Fibroblast of lung (primary cell): ENCODE results near the gene ACBD4. TPM values are rescaled to one million over a fixed set of nuclear protein-coding genes. Genes with fewer than 3 reads are reported as not detected.

ENCODE experiments used
- DNase-seq, 2 donors: peaks; one replicate each; pipeline versions ENCODE4 v3.0.0 to v3.0.0-alpha.2; 2010; ENCODE audit warnings: low read depth in 2 of 2
- H2AFZ ChIP-seq: 2 replicates; pipeline ENCODE4 v1.5.1; 2012; ENCODE audit warnings: low read length, control low read depth, inconsistent platforms
- H3K27ac ChIP-seq: 2 replicates; pipeline ENCODE4 v1.5.1; 2011; ENCODE audit warnings: low read length, control low read depth; ENCODE audit not compliant: insufficient read depth
- H3K27me3 ChIP-seq: 2 replicates; pipeline ENCODE4 v1.5.1; 2011; ENCODE audit warnings: mild to moderate bottlenecking, low read length; ENCODE audit not compliant: control insufficient read depth, insufficient read depth
- H3K36me3 ChIP-seq: 2 replicates; pipeline ENCODE4 v1.5.1; 2011; ENCODE audit warnings: low read length; ENCODE audit not compliant: control insufficient read depth, insufficient read depth
- H3K4me1 ChIP-seq: 2 replicates; pipeline ENCODE4 v1.5.1; 2011; ENCODE audit warnings: low read length; ENCODE audit not compliant: control insufficient read depth, insufficient read depth; ENCODE audit errors: extremely low read depth
- H3K4me2 ChIP-seq: 2 replicates; pipeline ENCODE4 v1.5.1; 2011; ENCODE audit warnings: low read length, control low read depth; ENCODE audit not compliant: insufficient read depth; ENCODE audit errors: extremely low read depth
- H3K4me3 ChIP-seq, 4 experiments: fragments of 200-600 bp in 1 of 4; sonication (generic) in 1 of 4; replicated peaks in 1 of 4; 2 replicates each; pipeline ENCODE4 v1.5.1; 2011 to 2016; ENCODE audit warnings: low read length in 4 of 4, low read depth in 3 of 4, mild to moderate bottlenecking in 3 of 4, control low read depth in 2 of 4, inconsistent platforms in 1 of 4, mixed read lengths in 1 of 4; ENCODE audit not compliant: insufficient read depth in 1 of 4; ENCODE audit errors: control extremely low read depth in 1 of 4
- H3K79me2 ChIP-seq: 2 replicates; pipeline ENCODE4 v1.5.1; 2012; ENCODE audit warnings: mild to moderate bottlenecking, low read length, inconsistent platforms; ENCODE audit not compliant: control insufficient read depth, insufficient read depth
- H3K9ac ChIP-seq: 2 replicates; pipeline ENCODE4 v1.5.1; 2011; ENCODE audit warnings: mild to moderate bottlenecking, low read length, control low read depth; ENCODE audit not compliant: insufficient read depth
- H3K9me3 ChIP-seq: 2 replicates; pipeline ENCODE4 v1.5.1; 2012; ENCODE audit warnings: low read depth, low read length; ENCODE audit not compliant: control insufficient read depth, insufficient read depth
- H4K20me1 ChIP-seq: 2 replicates; pipeline ENCODE4 v1.5.1; 2011; ENCODE audit warnings: low read length; ENCODE audit not compliant: control insufficient read depth, insufficient read depth; ENCODE audit errors: extremely low read depth
- EZH2 ChIP-seq: IDR thresholded peaks from 2 replicates; pipeline ENCODE4 v1.5.1; 2012; ENCODE audit warnings: low read length, control low read depth, mild to moderate bottlenecking; ENCODE audit errors: missing control alignments
- polyA plus RNA-seq, 2 donors: library from polyadenylated mRNA; depleted of rRNA in 1 of 2; stranded (reverse) in 1 of 2; unstranded in 1 of 2; fragments of >200 nt; gene quantifications; 2 replicates each; pipeline ENCODE4 v1.2.1, GENCODE V29; 2011 to 2012; ENCODE audit warnings: missing spikeins in 1 of 2
- total RNA-seq: library from RNA; depleted of rRNA; stranded (reverse); fragments of >200 nt; gene quantifications from 2 replicates; pipeline ENCODE4 v1.2.1, GENCODE V29; 2014
- TF ChIP-seq, protein P1 (sequence below), 2 donors: IDR thresholded peaks in 1 of 2; conservative IDR thresholded peaks in 1 of 2; 1 replicate in 1 of 2; 2 replicates in 1 of 2; pipeline ENCODE4 v1.5.1; 2011 to 2012; ENCODE audit warnings: low read length in 2 of 2, control low read depth in 1 of 2, inconsistent platforms in 1 of 2, low read depth in 1 of 2, mild to moderate bottlenecking in 1 of 2

Gene ACBD4
- total and polyA plus RNA-seq, 2 donors (not counting 1 experiment from before 2014, with no cell fraction given) = 3.4 to 18.0 TPM

GRCh38 chr17:45128331-45128730, 7.2 kb upstream of the ACBD4 start:
- Histone ChIP-seq H3K9ac (no peak overlapping the region), H3K4me1 (peaks cover 33% of the 10 kb centered on the region), H2AFZ (no peak overlapping the region), H4K20me1 (no peaks in the 10 kb centered on the region), H3K27me3 (no peaks in the 10 kb centered on the region), H3K79me2 (peaks cover 28% of the 10 kb centered on the region), H3K4me3 (no peak overlapping the region), H3K4me2 (peak overlapping the region; percentile 21), H3K9me3 (no peaks in the 10 kb centered on the region), H3K27ac (peak overlapping the region; percentile 28), H3K36me3 (peaks cover 2% of the 10 kb centered on the region)
- TF ChIP-seq EZH2 = no peak
- TF ChIP-seq, protein P1, sequence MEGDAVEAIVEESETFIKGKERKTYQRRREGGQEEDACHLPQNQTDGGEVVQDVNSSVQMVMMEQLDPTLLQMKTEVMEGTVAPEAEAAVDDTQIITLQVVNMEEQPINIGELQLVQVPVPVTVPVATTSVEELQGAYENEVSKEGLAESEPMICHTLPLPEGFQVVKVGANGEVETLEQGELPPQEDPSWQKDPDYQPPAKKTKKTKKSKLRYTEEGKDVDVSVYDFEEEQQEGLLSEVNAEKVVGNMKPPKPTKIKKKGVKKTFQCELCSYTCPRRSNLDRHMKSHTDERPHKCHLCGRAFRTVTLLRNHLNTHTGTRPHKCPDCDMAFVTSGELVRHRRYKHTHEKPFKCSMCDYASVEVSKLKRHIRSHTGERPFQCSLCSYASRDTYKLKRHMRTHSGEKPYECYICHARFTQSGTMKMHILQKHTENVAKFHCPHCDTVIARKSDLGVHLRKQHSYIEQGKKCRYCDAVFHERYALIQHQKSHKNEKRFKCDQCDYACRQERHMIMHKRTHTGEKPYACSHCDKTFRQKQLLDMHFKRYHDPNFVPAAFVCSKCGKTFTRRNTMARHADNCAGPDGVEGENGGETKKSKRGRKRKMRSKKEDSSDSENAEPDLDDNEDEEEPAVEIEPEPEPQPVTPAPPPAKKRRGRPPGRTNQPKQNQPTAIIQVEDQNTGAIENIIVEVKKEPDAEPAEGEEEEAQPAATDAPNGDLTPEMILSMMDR (conservative IDR thresholded peaks at IDR 0.05 in 1 of 2, IDR thresholded peaks at IDR 0.05 in 1 of 2; ENCODE audit: low read depth in 1 of 2, low read length in 2 of 2) = no peak
- no peak for DNase-seq

GRCh38 chr17:45128989-45129388, 6.5 kb upstream of the ACBD4 start:
- Histone ChIP-seq H3K4me3 (no peak overlapping the region), H3K27me3 (no peaks in the 10 kb centered on the region), H3K79me2 (peaks cover 24% of the 10 kb centered on the region), H3K27ac (no peak overlapping the region), H3K9me3 (no peaks in the 10 kb centered on the region), H3K4me1 (peaks cover 28% of the 10 kb centered on the region), H2AFZ (no peak overlapping the region), H4K20me1 (no peaks in the 10 kb centered on the region), H3K36me3 (peaks cover 2% of the 10 kb centered on the region), H3K9ac (no peak overlapping the region), H3K4me2 (peak overlapping the region; percentile 35)
- DNase-seq = no peak
- TF ChIP-seq, protein P1 (conservative IDR thresholded peaks at IDR 0.05 in 1 of 2, IDR thresholded peaks at IDR 0.05 in 1 of 2; ENCODE audit: low read depth in 1 of 2, low read length in 2 of 2) = no peak

- H3K27ac ChIP-seq = no peak overlapping the region
- H3K4me3 ChIP-seq = no peak overlapping the region
- no peaks in the 10 kb centered on the region for H3K9me3 ChIP-seq
- no peak overlapping the region for H3K4me2 ChIP-seq
- peaks cover 24% of the 10 kb centered on the region for H3K79me2 ChIP-seq
- no peak for DNase-seq
- H3K9ac ChIP-seq = no peak overlapping the region
- no peak overlapping the region for H2AFZ ChIP-seq
- H4K20me1 ChIP-seq = no peaks in the 10 kb centered on the region
- H3K4me1 ChIP-seq = peaks cover 25% of the 10 kb centered on the region
- no peaks in the 10 kb centered on the region for H3K27me3 ChIP-seq
- no peak for TF ChIP-seq EZH2
- TF ChIP-seq, protein P1 (conservative IDR thresholded peaks at IDR 0.05 in 1 of 2, IDR thresholded peaks at IDR 0.05 in 1 of 2; ENCODE audit: low read depth in 1 of 2, low read length in 2 of 2) = no peak
- H3K36me3 ChIP-seq = peaks cover 2% of the 10 kb centered on the region
Measured at GRCh38 chr17:45129426-45129939, 6.0 kb upstream of the ACBD4 start.
